ENCODE results near the gene LHX1. TPM values are rescaled to one million over a fixed set of nuclear protein-coding genes. Genes with fewer than 3 reads are reported as not detected.

The LHX1 gene
- total and polyA plus RNA-seq, 10 of the 15 experiments (the other 5 are each of a cell fraction or from before 2014, with no cell fraction given): not detected

DNA sequence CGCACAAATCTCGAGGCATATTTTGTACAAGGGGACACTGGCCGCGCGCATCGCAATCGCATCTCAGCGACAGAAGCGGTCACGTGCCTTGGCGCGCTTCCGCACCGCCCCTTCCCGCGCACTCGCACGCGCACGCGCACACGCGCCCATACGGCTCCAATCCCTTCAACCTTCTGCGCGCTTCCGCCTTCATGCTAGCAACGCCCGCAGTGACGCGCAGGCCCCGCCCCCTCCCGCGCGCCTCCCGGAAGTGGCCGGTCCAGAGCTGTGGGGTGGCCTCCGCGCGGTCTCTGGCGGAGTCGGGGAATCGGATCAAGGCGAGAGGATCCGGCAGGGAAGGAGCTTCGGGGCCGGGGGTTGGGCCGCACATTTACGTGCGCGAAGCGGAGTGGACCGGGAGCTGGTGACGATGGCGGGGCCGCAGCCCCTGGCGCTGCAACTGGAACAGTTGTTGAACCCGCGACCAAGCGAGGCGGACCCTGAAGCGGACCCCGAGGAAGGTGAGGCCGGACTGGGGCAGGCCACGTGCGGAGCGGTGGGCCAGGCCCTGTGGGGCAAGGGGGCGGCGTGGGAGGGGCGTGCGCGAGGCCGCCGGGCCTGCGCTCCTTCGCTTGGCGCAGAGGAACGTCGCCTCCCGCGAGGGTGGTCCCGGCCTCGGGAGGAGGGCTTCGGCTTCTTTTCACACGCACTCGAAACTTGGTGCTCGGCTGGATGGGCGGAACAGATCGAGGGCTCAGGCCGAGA lies 11.6 kb downstream of the LHX1 start, which contains the start of gene AATF (continued):
- TF ChIP-seq, protein P1, sequence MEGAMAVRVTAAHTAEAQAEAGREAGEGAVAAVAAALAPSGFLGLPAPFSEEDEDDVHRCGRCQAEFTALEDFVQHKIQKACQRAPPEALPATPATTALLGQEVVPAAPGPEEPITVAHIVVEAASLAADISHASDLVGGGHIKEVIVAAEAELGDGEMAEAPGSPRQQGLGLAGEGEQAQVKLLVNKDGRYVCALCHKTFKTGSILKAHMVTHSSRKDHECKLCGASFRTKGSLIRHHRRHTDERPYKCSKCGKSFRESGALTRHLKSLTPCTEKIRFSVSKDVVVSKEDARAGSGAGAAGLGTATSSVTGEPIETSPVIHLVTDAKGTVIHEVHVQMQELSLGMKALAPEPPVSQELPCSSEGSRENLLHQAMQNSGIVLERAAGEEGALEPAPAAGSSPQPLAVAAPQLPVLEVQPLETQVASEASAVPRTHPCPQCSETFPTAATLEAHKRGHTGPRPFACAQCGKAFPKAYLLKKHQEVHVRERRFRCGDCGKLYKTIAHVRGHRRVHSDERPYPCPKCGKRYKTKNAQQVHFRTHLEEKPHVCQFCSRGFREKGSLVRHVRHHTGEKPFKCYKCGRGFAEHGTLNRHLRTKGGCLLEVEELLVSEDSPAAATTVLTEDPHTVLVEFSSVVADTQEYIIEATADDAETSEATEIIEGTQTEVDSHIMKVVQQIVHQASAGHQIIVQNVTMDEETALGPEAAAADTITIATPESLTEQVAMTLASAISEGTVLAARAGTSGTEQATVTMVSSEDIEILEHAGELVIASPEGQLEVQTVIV (IDR thresholded peaks at IDR 0.05; ENCODE audit: borderline replicate concordance, partially characterized antibody): peak; percentile 95
- TF ChIP-seq NRF1 (conservative IDR thresholded peaks at IDR 0.05; ENCODE audit: low read depth, low read length): peak; percentile 79
- TF ChIP-seq RB1 (IDR thresholded peaks at IDR 0.05; ENCODE audit: borderline replicate concordance): peak; percentile 83; the same call in 1 of the 2 replicates
- peak; percentile 58; the same call in 1 of the 2 replicates for TF ChIP-seq SPI1 (IDR thresholded peaks at IDR 0.05; ENCODE audit: borderline replicate concordance, insufficient read depth, low read depth, low read length)
- TF ChIP-seq RELA (IDR thresholded peaks at IDR 0.05; ENCODE audit: borderline replicate concordance, partially characterized antibody): peak; percentile 63
- TF ChIP-seq POLR2A (IDR thresholded peaks at IDR 0.05; ENCODE audit: low read depth, low read length): peak; percentile 97
- no peak for TF ChIP-seq NFXL1 (IDR thresholded peaks at IDR 0.05; ENCODE audit: borderline replicate concordance)
- TF ChIP-seq, protein P2, sequence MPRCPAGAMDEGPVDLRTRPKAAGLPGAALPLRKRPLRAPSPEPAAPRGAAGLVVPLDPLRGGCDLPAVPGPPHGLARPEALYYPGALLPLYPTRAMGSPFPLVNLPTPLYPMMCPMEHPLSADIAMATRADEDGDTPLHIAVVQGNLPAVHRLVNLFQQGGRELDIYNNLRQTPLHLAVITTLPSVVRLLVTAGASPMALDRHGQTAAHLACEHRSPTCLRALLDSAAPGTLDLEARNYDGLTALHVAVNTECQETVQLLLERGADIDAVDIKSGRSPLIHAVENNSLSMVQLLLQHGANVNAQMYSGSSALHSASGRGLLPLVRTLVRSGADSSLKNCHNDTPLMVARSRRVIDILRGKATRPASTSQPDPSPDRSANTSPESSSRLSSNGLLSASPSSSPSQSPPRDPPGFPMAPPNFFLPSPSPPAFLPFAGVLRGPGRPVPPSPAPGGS (IDR thresholded peaks at IDR 0.05; ENCODE audit: borderline replicate concordance, insufficient read depth, low read depth, low read length, poor library complexity, severe bottlenecking): peak; percentile 37
- peak; percentile 56 for TF ChIP-seq SMARCA5 (IDR thresholded peaks at IDR 0.05)
- TF ChIP-seq, protein P3, sequence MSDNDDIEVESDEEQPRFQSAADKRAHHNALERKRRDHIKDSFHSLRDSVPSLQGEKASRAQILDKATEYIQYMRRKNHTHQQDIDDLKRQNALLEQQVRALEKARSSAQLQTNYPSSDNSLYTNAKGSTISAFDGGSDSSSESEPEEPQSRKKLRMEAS (IDR thresholded peaks at IDR 0.05; ENCODE audit: low read depth, low read length): peak; percentile 98
- TF ChIP-seq MXI1 (IDR thresholded peaks at IDR 0.05; ENCODE audit: low read depth, low read length): peak; percentile 61
- TF ChIP-seq EED (IDR thresholded peaks at IDR 0.05; ENCODE audit: low read depth): no peak
- TF ChIP-seq, protein P4, sequence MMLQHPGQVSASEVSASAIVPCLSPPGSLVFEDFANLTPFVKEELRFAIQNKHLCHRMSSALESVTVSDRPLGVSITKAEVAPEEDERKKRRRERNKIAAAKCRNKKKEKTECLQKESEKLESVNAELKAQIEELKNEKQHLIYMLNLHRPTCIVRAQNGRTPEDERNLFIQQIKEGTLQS (IDR thresholded peaks at IDR 0.05; ENCODE audit: borderline replicate concordance, extremely low read depth, low read depth, low read length): peak; percentile 78; the same call in 1 of the 2 replicates
- TF ChIP-seq GATAD2B (conservative IDR thresholded peaks at IDR 0.05; ENCODE audit: low read depth): peak; percentile 99
- TF ChIP-seq, protein P5, sequence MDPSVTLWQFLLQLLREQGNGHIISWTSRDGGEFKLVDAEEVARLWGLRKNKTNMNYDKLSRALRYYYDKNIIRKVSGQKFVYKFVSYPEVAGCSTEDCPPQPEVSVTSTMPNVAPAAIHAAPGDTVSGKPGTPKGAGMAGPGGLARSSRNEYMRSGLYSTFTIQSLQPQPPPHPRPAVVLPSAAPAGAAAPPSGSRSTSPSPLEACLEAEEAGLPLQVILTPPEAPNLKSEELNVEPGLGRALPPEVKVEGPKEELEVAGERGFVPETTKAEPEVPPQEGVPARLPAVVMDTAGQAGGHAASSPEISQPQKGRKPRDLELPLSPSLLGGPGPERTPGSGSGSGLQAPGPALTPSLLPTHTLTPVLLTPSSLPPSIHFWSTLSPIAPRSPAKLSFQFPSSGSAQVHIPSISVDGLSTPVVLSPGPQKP (IDR thresholded peaks at IDR 0.05; ENCODE audit: low read depth, low read length): peak; percentile 63; the same call in 1 of the 2 replicates
- TF ChIP-seq, protein P6, sequence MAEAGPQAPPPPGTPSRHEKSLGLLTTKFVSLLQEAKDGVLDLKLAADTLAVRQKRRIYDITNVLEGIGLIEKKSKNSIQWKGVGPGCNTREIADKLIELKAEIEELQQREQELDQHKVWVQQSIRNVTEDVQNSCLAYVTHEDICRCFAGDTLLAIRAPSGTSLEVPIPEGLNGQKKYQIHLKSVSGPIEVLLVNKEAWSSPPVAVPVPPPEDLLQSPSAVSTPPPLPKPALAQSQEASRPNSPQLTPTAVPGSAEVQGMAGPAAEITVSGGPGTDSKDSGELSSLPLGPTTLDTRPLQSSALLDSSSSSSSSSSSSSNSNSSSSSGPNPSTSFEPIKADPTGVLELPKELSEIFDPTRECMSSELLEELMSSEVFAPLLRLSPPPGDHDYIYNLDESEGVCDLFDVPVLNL (IDR thresholded peaks at IDR 0.05; ENCODE audit: low read depth, low read length): peak; percentile 80
- no peak for TF ChIP-seq FOS (IDR thresholded peaks at IDR 0.05; ENCODE audit: borderline replicate concordance, extremely low read depth, insufficient read length)
- TF ChIP-seq, protein P7, sequence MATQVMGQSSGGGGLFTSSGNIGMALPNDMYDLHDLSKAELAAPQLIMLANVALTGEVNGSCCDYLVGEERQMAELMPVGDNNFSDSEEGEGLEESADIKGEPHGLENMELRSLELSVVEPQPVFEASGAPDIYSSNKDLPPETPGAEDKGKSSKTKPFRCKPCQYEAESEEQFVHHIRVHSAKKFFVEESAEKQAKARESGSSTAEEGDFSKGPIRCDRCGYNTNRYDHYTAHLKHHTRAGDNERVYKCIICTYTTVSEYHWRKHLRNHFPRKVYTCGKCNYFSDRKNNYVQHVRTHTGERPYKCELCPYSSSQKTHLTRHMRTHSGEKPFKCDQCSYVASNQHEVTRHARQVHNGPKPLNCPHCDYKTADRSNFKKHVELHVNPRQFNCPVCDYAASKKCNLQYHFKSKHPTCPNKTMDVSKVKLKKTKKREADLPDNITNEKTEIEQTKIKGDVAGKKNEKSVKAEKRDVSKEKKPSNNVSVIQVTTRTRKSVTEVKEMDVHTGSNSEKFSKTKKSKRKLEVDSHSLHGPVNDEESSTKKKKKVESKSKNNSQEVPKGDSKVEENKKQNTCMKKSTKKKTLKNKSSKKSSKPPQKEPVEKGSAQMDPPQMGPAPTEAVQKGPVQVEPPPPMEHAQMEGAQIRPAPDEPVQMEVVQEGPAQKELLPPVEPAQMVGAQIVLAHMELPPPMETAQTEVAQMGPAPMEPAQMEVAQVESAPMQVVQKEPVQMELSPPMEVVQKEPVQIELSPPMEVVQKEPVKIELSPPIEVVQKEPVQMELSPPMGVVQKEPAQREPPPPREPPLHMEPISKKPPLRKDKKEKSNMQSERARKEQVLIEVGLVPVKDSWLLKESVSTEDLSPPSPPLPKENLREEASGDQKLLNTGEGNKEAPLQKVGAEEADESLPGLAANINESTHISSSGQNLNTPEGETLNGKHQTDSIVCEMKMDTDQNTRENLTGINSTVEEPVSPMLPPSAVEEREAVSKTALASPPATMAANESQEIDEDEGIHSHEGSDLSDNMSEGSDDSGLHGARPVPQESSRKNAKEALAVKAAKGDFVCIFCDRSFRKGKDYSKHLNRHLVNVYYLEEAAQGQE (IDR thresholded peaks at IDR 0.05; ENCODE audit: low read depth, low read length): 0 out of 2 replicates have a peak, but pooled peaks have one; percentile 11

Measured in GM12878 (cell line).